CD4-positive, alpha-beta T cell (primary cell): ENCODE data around the gene ARHGEF17. TPM values are rescaled to one million over a fixed set of nuclear protein-coding genes. Genes with fewer than 3 reads are reported as not detected.

Experiments used
- ATAC-seq: fragments of 200-7000 bp; cut with Tn5 transposase; one replicate; pipeline ENCODE4 v1.10.0; 2022; ENCODE audit warnings: mild to moderate bottlenecking; ENCODE audit not compliant: poor library complexity
- CTCF ChIA-PET: fragments of 350-600 bp; sonication (Branson Sonifier 250); formaldehyde crosslinking; loops from one replicate; lab custom pipeline; 2021; ENCODE audit warnings: antibody characterized with exemption, inconsistent platforms; lab: Charles Lee
- POLR2A ChIA-PET: fragments of 350-600 bp; sonication (Branson Sonifier 250); formaldehyde crosslinking; loops from one replicate; lab custom pipeline; 2021; ENCODE audit warnings: antibody characterized with exemption, inconsistent platforms; lab: Charles Lee
- DNase-seq, 14 experiments: peaks; one replicate each; pipeline ENCODE4 v3.0.0-alpha.2; 2013 to 2020; ENCODE audit warnings: mixed read lengths in 2 of 14
- H3K27ac ChIP-seq, 2 donors: one replicate each; pipeline versions ENCODE4 v1.5.1 to v1.7.0; 2013; ENCODE audit warnings: low read length in 2 of 2, low read depth in 1 of 2, mild to moderate bottlenecking in 1 of 2
- H3K27me3 ChIP-seq, 2 experiments: 1 replicate in 1 of 2; 2 replicates in 1 of 2; pipeline versions ENCODE4 v1.6.1 to v1.7.0; 2013; ENCODE audit warnings: low read length in 2 of 2, control low read depth in 1 of 2, mild to moderate bottlenecking in 1 of 2, moderate library complexity in 1 of 2; ENCODE audit not compliant: insufficient read depth in 2 of 2, control insufficient read depth in 1 of 2
- H3K36me3 ChIP-seq: one replicate; pipeline ENCODE4 v1.6.1; 2013; ENCODE audit warnings: low read length, control low read depth; ENCODE audit not compliant: insufficient read depth
- H3K4me1 ChIP-seq: one replicate; pipeline ENCODE4 v1.6.1; 2013; ENCODE audit warnings: low read length, control low read depth; ENCODE audit not compliant: insufficient read depth
- H3K4me3 ChIP-seq: one replicate; pipeline ENCODE4 v1.5.1; 2013; ENCODE audit warnings: mild to moderate bottlenecking, low read length, moderate library complexity
- H3K9me3 ChIP-seq, 2 experiments: 1 replicate in 1 of 2; 2 replicates in 1 of 2; pipeline versions ENCODE4 v1.6.1 to v1.7.0; 2013; ENCODE audit warnings: low read length in 2 of 2, mild to moderate bottlenecking in 2 of 2, control low read depth in 1 of 2, moderate library complexity in 1 of 2; ENCODE audit not compliant: control insufficient read depth in 1 of 2, insufficient read depth in 1 of 2
- H3K27ac Mint-ChIP-seq: one replicate; pipeline ENCODE4 v1.8.0; 2020; ENCODE audit warnings: mixed read lengths
- H3K27me3 Mint-ChIP-seq: one replicate; pipeline ENCODE4 v1.8.0; 2021; ENCODE audit warnings: mixed read lengths
- H3K36me3 Mint-ChIP-seq: one replicate; pipeline ENCODE4 v1.8.0; 2021; ENCODE audit warnings: low read depth, mixed read lengths
- H3K4me1 Mint-ChIP-seq: one replicate; pipeline ENCODE4 v1.8.0; 2021; ENCODE audit warnings: low read depth, mixed read lengths
- H3K4me3 Mint-ChIP-seq: one replicate; pipeline ENCODE4 v1.8.0; 2020; ENCODE audit warnings: mild to moderate bottlenecking, mixed read lengths
- H3K9me3 Mint-ChIP-seq: one replicate; pipeline ENCODE4 v1.8.0; 2020; ENCODE audit warnings: mixed read lengths
- CTCF ChIP-seq: fragments of 200-600 bp; IDR thresholded peaks from one replicate; pipeline ENCODE4 v1.8.0; 2022; ENCODE audit warnings: antibody characterized with exemption, mild to moderate bottlenecking
- intact Hi-C, 2 experiments: fragments of 100-400 bp; cut with DNase I in 1 of 2; cut with micrococcal nuclease in 1 of 2; formaldehyde crosslinking; loops; one replicate each; pipeline versions ENCODE4 v1.15.1 to v1.9.0; 2023 to 2025; cut with DNase I, micrococcal nuclease
- total RNA-seq, 174 experiments: library from RNA in 2 of 174; stranded (reverse) in 2 of 174; gene quantifications; one replicate each; pipeline ENCODE4 v1.2.3 and lab custom pipeline; 2021 to 2026

The ARHGEF17 gene
- total RNA-seq, 2 experiments from 2014 or later, result not detected

- Mint-ChIP-seq H3K9me3 (no peaks in the 10 kb centered on the region), H3K4me1 (peaks cover 65% of the 10 kb centered on the region), H3K27me3 (no peaks in the 10 kb centered on the region), H3K4me3 (peak overlapping the region; percentile 93), H3K36me3 (peaks cover 6% of the 10 kb centered on the region), H3K27ac (peak overlapping the region; percentile 88)
- Histone ChIP-seq H3K27me3 (no peaks in the 10 kb centered on the region), H3K4me1 (peaks cover 86% of the 10 kb centered on the region), H3K36me3 (no peaks in the 10 kb centered on the region), H3K27ac (no peak overlapping the region), H3K4me3 (no peak overlapping the region), H3K9me3 (no peaks in the 10 kb centered on the region)
- TF ChIP-seq CTCF, result no peak
- intact Hi-C loops, result loop anchor here in 1 of 2 experiments (10.0 kb wide), 2 partner anchors 495 to 945 kb away; partner anchors contain the start of genes CLPB, COA4 and PAAF1
- CTCF ChIA-PET, result interaction anchor here (1.6 kb wide), 1 partner anchor 28 kb away, joined by 4 read pairs; no protein-coding TSS in a partner anchor
- no peak for DNase-seq
- POLR2A ChIA-PET, result interaction anchor here (0.6 kb wide), 1 partner anchor 246 kb away, joined by 4 read pairs; no protein-coding TSS in a partner anchor
- no peak for ATAC-seq
These were observed 71.3 kb downstream of the ARHGEF17 start for GRCh38 chr11:73379189-73379880.

- Histone ChIP-seq H3K27ac (no peak overlapping the region), H3K4me3 (no peak overlapping the region), H3K36me3 (no peaks in the 10 kb centered on the region), H3K9me3 (no peaks in the 10 kb centered on the region), H3K4me1 (peaks cover 91% of the 10 kb centered on the region), H3K27me3 (no peaks in the 10 kb centered on the region)
- Mint-ChIP-seq H3K36me3 (peaks cover 6% of the 10 kb centered on the region), H3K27me3 (no peaks in the 10 kb centered on the region), H3K27ac (peak overlapping the region; percentile 24), H3K9me3 (no peaks in the 10 kb centered on the region), H3K4me1 (peaks cover 73% of the 10 kb centered on the region), H3K4me3 (peak overlapping the region; percentile 30)
- DNase-seq (peak in 1 of 14 experiments; percentile 37), ATAC-seq (no peak)
- ChIA-PET CTCF (interaction anchor here (1.6 kb wide), 1 partner anchor 29 kb away, joined by 4 read pairs; no protein-coding TSS in a partner anchor), POLR2A (no interaction called here)
- intact Hi-C loops, result no loop called here
- no peak for TF ChIP-seq CTCF
These were observed 72.3 kb downstream of the ARHGEF17 start for GRCh38 chr11:73380331-73380730.

GRCh38 chr11:73380897-73381410 lies 72.9 kb downstream of the ARHGEF17 start:
- H3K4me3 Mint-ChIP-seq, result no peak overlapping the region
- H3K27ac ChIP-seq, result no peak overlapping the region
- H3K27ac Mint-ChIP-seq, result peak overlapping the region; percentile 24
- H3K9me3 ChIP-seq, result no peaks in the 10 kb centered on the region
- DNase-seq, result no peak
- H3K27me3 ChIP-seq, result no peaks in the 10 kb centered on the region
- ATAC-seq, result no peak
- H3K4me1 ChIP-seq, result peaks cover 91% of the 10 kb centered on the region
- no peak for TF ChIP-seq CTCF
- H3K4me3 ChIP-seq, result no peak overlapping the region
- no peaks in the 10 kb centered on the region for H3K27me3 Mint-ChIP-seq
- CTCF ChIA-PET, result no interaction called here
- intact Hi-C loops, result no loop called here
- H3K4me1 Mint-ChIP-seq, result peaks cover 73% of the 10 kb centered on the region
- POLR2A ChIA-PET, result no interaction called here
- no peaks in the 10 kb centered on the region for H3K36me3 ChIP-seq
- no peaks in the 10 kb centered on the region for H3K9me3 Mint-ChIP-seq
- peaks cover 6% of the 10 kb centered on the region for H3K36me3 Mint-ChIP-seq
